ENCODE results near the gene MSI2.
A peak's percentile ranks its signal among the peaks of the same experiment; 100 is the strongest.

MSI2 gene

GRCh38 chr17:57447357-57447989 lies 191.2 kb downstream of the MSI2 start:
- DNase-seq = no peak

- no peak for DNase-seq
Measured at GRCh38 chr17:57447990-57448758, 191.9 kb downstream of the MSI2 start.

- DNase-seq = no peak
Measured at GRCh38 chr17:57448759-57449283, 192.5 kb downstream of the MSI2 start.

GRCh38 chr17:57451191-57451590 lies 194.9 kb downstream of the MSI2 start:
- no peak for DNase-seq

GRCh38 chr17:57451643-57452042 lies 195.3 kb downstream of the MSI2 start:
- no peak for DNase-seq

- no peak for DNase-seq
Measured at GRCh38 chr17:57453841-57454425, 197.6 kb downstream of the MSI2 start.

GRCh38 chr17:57454729-57455062 lies 198.4 kb downstream of the MSI2 start:
- no peak for DNase-seq

- peak; percentile 53 for DNase-seq
Measured at GRCh38 chr17:57455063-57455914, 199.0 kb downstream of the MSI2 start.

GRCh38 chr17:57456622-57457021 lies 200.3 kb downstream of the MSI2 start:
- no peak for DNase-seq

- no peak for DNase-seq
Measured at GRCh38 chr17:57457188-57457587, 200.9 kb downstream of the MSI2 start.

- no peak for DNase-seq
Measured at GRCh38 chr17:57458718-57459285, 202.5 kb downstream of the MSI2 start.

- peak; percentile 20 for DNase-seq
Measured at GRCh38 chr17:57459286-57459915, 203.1 kb downstream of the MSI2 start.

GRCh38 chr17:57461082-57461481 lies 204.8 kb downstream of the MSI2 start:
- DNase-seq = no peak

GRCh38 chr17:57462007-57462579 lies 205.8 kb downstream of the MSI2 start:
- no peak for DNase-seq

GRCh38 chr17:57463103-57463885 lies 207.0 kb downstream of the MSI2 start:
- DNase-seq = peak; percentile 17

GRCh38 chr17:57464191-57464864 lies 208.0 kb downstream of the MSI2 start:
- no peak for DNase-seq

- DNase-seq = no peak
Measured at GRCh38 chr17:57465610-57466009, 209.3 kb downstream of the MSI2 start.

- no peak for DNase-seq
Measured at GRCh38 chr17:57466017-57466471, 209.7 kb downstream of the MSI2 start.

GRCh38 chr17:57466521-57466920 lies 210.2 kb downstream of the MSI2 start:
- DNase-seq = no peak

GRCh38 chr17:57467226-57467625 lies 210.9 kb downstream of the MSI2 start:
- no peak for DNase-seq
